Suprapubic skin (tissue), 4 donors: ENCODE data around the gene AP3B2.

Source experiments
- EP300 ChIP-seq: sonication (generic); formaldehyde crosslinking; IDR thresholded peaks from one replicate; pipeline ENCODE4 v1.6.1; 2017; ENCODE audit warnings: antibody characterized with exemption
- POLR2A ChIP-seq, 2 donors: fragments of 450-650 bp; IDR thresholded peaks; one replicate each; pipeline ENCODE4 v1.6.1; 2017; ENCODE audit warnings: antibody characterized with exemption in 2 of 2, mild to moderate bottlenecking in 2 of 2, moderate library complexity in 2 of 2
- POLR2AphosphoS5 ChIP-seq, 3 donors: sonication (generic); formaldehyde crosslinking; IDR thresholded peaks; one replicate each; pipeline ENCODE4 v1.6.1; 2017; ENCODE audit warnings: antibody characterized with exemption in 3 of 3
- TF ChIP-seq, protein P1 (sequence below), 2 donors: fragments of 200-600 bp in 1 of 2; fragments of 450-650 bp in 1 of 2; sonication (generic) in 1 of 2; IDR thresholded peaks; one replicate each; pipeline ENCODE4 v1.5.1; 2016 to 2019; ENCODE audit warnings: antibody characterized with exemption in 2 of 2, mild to moderate bottlenecking in 1 of 2, moderate library complexity in 1 of 2

DNA sequence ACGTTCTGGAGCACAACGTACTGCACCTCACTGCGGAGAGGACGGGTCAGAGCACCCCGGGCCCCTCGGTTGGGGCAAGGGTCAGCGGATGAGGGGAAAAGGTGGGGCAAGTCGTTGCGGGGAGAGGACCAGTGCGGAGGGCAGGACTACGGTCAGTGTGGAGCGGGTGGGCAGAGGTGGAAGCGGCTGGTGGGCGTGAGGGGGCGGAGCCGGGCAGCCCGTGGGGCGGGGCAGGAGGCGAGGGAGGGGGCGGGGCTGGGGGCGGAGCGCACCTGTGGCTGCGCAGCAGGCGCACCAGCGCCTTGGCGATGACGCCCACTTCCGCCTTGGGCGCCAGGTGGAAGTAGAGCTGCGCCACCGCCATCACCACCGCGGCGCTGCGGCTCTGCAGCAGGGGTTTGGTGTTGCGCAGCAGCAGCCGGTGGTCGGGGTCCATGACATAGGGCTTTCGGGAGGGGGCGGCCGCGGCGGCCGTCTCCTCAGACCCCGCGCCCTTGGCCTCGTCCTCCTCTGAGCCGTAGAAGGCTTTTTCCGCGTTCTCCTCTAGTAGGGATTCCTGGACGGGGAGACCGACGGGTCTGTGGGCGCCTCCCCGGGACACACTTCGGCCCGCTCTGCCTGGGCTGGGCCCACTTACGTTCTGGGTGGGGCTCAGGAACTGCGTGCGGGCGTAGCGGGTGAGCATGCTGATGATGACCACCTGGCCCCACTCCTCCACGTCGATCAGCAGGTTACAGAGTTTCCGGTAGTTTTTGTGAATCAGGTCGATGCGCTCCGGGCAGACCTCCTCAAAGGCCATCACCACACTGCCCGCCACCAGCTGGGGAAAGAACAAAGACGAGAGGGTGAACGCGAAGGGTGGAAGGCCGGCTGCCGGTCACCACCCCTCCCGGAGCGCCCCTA lies 29.2 kb downstream of the AP3B2 start:
- TF ChIP-seq EP300 = no peak
- no peak for TF ChIP-seq POLR2A (IDR thresholded peaks at IDR 0.05)
- no peak for TF ChIP-seq POLR2AphosphoS5 (IDR thresholded peaks at IDR 0.05)
- TF ChIP-seq, protein P1, sequence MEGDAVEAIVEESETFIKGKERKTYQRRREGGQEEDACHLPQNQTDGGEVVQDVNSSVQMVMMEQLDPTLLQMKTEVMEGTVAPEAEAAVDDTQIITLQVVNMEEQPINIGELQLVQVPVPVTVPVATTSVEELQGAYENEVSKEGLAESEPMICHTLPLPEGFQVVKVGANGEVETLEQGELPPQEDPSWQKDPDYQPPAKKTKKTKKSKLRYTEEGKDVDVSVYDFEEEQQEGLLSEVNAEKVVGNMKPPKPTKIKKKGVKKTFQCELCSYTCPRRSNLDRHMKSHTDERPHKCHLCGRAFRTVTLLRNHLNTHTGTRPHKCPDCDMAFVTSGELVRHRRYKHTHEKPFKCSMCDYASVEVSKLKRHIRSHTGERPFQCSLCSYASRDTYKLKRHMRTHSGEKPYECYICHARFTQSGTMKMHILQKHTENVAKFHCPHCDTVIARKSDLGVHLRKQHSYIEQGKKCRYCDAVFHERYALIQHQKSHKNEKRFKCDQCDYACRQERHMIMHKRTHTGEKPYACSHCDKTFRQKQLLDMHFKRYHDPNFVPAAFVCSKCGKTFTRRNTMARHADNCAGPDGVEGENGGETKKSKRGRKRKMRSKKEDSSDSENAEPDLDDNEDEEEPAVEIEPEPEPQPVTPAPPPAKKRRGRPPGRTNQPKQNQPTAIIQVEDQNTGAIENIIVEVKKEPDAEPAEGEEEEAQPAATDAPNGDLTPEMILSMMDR (IDR thresholded peaks at IDR 0.05) = no peak
